Dermis microvascular lymphatic vessel endothelial cell (primary cell): ENCODE measurements around the gene PPP2R3B. TPM values are rescaled to one million over a fixed set of nuclear protein-coding genes. Genes with fewer than 3 reads are reported as not detected.
"Not testable (repeated sequence)": the region's sequence is repeated elsewhere in the genome, so short reads cannot be mapped to it uniquely, and the experiment has no call there.

Experiments
- DNase-seq, 2 donors: peaks; one replicate each; pipeline versions ENCODE4 v3.0.0 to v3.0.0-alpha.2; 2010; ENCODE audit warnings: low read depth in 2 of 2
- total RNA-seq: library from RNA; depleted of rRNA; stranded (reverse); fragments of >200 nt; gene quantifications from 2 replicates; pipeline ENCODE4 v1.2.1, GENCODE V29; 2014

PPP2R3B gene
- total RNA-seq, result 13.4 and 17.4 TPM in 2 replicates

DNA sequence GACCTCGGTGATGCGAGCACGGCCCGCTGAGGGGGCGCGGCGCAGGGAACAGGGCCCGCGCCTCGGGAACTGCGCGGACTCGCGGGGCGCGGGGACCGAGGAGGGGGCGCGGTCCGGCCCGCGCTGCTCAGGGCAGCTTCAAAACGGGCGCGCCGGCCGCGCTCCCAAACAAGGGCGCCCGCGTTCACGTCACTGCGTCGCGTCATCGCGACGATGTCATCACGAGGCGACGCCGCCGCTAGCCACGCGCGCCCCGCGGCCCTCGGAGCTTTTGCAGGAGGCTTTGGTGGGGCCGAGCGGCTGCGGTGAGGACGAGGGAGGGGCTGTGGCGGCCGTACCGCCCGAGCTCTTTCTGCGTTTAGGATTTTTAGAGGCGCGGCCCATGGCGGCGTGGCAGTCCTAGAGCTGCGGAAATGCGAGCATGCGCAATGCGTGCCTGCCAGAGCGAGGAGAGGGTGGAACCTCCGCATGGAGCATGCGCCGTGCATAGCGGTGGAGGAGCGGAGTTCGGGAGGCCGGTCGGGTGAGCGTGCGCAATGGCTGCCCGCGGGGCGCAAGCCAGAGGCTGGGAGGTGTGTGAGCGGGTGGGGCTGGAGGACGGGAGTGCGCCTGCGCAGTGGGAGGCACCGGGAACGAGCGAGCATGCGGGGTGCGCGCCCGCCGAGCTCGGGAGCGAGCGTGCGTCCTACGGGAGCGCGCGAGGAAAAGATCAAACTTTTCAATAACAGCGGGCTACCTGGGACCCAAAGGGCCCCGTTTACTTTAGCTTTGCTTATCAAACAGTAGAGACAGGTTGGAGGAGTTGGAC lies at the start of gene PPP2R3B:
Gene PPP2R3B, minus strand, starts transcription at position 140 of the 808 bp plus-strand sequence. CDS start 216 bp downstream, outside the sequence.
- peak; percentile 97 to 98 for DNase-seq

- DNase-seq, result no peak
Measured at GRCh38 chrX:435536-436122, 48.9 kb upstream of the PPP2R3B start.

DNA sequence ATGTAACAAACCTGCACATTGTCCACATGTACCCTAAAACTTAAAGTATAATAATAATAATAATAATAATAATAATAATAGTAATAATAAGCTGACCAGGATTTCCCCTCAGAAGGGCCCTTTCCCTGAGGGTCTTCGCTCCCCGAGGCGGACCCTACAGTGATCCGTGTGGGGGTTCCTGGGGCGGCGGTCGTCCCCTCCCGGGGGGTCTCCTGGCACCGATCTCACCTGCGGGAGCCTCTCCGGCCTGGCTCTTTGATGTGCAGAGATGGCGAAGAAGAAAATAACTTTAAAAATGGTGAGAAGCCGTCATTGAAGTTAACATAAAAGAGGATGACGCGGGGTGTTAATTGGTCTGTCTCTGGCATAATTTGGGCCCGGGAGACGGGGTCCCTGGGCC lies 48.2 kb upstream of the PPP2R3B start:
- DNase-seq, result no peak

DNA sequence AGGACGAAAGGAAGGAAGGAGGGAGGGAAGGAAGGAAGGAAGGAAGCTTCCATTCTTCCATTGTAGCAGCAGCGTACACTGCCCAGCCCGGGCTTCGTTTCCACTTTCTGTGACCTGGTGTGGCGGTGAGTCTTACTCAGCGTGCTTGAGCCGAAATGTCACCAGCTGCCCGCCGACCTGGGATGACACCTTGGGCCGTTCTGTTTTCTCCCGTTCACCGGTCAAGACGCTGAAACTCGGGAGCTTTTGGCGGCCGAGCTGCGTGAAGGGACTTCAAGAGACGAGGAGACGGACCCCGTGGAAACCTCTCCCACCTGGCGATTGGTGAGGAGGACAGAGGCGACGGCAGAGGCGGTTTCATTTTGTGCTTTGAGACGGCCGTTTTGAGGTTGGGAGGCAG lies 47.1 kb upstream of the PPP2R3B start:
- DNase-seq, result no peak

DNA sequence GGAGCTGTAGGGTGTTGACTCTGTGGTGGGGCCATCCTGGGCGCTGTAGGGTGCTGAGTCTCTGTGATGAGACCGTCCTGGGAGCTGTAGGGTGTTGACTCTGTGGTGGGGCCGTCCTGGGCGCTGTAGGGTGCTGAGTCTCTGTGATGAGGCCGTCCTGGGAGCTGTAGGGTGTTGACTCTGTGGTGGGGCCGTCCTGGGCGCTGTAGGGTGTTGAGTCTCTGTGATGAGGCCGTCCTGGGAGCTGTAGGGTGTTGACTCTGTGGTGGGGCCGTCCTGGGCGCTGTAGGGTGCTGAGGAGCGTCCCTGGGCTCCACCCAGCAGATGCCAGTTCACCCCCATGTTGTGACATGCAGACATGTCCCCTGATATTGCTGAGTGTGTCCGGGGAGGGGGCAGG lies 46.0 kb upstream of the PPP2R3B start:
- DNase-seq, result not testable (repeated sequence)

- no peak for DNase-seq
Measured at GRCh38 chrX:431492-432111, 44.9 kb upstream of the PPP2R3B start.

GRCh38 chrX:431056-431455 lies 44.3 kb upstream of the PPP2R3B start:
- DNase-seq, result no peak

- no peak for DNase-seq
Measured at GRCh38 chrX:429266-429825, 42.6 kb upstream of the PPP2R3B start.

DNA sequence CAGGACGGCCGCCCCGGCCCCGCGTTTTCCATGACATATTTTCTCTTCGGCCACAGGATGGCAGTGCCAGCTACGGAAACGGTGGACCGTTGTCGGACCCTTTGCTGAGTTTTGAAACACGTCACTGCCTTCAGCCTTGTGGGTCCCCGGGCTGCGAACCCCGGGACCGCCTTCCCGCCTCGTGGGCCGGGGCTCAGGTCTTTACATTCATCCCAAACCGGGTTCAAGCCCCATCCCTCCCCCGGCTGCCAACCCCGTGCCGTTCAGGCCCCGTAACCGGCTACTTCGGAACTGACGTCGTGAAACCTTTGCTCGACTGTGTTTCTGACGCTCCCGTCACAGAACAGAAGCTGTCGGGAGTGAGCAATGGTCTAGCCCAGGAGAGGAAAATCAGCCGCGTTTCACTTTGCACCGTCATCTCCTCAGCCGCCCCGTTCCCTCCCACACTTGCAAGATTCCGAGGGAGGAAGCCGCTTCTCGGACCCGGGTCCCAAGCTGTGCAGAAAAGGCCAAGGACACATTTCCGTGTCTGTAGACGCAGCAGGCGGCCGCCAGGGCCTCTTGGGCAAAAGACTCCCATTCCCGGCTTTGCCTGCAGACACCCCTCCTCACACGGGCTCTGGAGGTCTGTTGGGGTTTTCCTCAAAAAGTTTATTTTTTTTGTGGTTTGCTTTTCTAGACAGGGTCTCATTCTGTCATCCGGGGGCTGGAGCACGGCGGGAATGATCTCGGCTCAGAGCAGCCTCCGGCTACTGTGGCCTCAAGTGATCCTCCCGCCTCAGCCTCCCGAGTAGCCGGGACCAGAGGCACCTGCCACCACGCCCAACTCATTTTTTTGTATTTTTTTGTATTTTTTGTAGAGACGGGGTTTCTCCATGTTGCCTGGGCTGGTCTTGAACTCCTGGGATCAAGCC lies 41.4 kb upstream of the PPP2R3B start:
- peak in 1 of 2 donors; percentile 26 for DNase-seq

DNA sequence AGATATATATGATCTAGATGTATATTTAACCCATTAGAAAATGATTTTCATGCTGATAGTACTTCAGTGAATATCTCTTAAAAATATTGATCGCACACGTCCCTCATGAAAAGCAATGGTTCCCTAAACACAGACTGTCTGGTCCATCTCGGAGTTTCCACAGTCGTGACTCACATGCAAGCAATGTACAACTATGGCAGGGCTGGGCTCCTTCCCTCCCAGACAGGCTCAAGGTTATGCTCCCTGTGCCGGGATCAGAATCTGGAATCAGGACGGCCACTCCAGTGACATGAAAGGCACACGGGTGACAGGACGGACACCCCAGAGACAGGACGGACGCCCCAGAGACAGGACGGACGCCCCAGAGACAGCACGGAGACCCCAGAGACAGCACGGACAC lies 40.2 kb upstream of the PPP2R3B start:
- no peak for DNase-seq

DNA sequence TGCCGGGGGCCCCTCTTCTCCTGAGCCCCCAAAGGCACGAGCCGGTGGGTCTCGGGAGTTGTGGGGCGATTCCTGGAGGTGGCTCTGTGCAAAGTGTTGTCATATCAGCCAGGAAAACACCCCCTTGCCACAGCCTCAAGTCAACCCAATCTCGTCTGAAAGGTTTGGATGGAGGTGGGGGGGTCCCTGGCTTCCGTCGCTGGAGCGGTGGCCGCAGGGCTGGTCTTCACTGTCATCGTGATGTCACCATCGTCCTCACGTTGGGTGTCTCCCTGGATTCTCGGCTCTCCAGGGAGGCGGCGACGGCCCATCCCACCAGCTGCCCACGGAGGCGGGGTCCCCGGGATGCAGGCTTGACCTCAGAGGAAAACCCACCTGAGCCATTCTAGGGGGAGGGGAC lies 38.3 kb upstream of the PPP2R3B start:
- no peak for DNase-seq

GRCh38 chrX:421646-422391 lies 35.1 kb upstream of the PPP2R3B start:
- DNase-seq, result no peak

DNA sequence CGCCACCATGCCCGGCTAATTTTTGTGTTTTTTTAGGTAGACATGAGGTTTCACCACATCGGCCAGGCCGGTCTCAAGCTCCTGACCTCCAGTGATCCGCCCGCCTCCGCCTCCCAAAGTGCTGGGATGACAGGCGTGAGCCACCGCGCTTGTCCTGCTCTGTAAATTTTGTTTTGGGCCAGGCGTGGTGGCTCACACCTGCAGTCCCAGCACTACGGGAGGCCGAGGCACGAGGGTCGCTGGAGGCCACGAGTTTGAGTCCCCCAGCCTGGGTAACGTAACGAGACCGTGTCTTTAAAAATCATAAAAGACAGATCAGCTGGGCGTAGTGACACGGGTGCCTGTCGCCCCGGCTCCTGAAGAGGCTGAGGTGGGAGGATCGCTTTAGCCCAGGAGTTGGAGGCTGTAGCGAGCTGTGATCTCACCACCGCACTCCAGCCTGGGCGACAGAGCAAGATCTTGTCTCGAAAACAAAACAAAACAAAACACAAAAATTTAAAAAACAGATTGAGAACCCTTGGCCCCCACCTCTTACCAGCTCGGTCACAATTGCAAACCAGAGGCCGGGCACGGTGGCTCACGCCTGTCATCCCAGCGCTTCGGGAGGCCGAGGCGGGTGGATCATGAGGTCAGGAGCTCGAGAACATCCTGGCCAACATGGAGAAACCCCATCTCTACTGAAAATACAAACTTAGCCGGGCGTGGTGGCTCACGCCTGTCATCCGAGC lies 34.0 kb upstream of the PPP2R3B start:
- no peak for DNase-seq

DNA sequence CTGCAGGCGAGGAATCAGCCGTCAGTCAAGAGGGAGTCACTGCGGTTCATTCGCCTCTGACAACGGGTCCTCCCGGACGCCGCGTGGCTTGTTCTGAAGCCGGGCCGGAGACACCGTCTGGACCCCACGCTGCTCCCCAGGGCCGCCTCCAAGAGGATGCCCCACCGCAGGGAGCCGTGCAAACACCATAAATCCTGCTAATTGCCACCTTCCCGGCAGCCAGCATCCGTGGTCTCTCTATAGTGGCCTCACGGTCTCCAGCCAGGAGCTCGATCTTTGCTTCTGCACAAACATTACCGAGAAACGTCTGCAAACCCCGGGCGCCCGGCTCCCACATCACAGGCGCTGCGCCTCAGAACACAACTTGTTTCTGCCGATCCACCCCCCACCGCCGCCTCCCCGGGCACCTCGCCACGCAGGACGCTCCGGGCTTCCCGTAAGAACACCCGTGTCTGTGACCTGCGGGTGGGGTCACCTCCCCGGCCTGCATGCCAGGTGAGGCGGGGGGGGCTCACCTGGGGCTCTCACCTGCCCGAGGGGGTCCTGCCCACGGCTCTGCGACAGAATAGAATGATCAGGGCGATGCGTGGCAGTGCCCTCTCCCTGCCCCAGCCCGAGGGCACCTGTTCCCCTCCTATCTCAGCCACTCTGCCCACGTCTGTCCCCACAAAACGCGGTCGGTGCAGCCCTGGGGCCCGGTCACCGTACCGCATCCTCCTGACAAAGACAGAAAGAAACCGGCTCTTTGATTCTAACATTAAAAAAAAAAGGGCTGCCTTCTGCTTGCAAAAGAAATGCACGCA lies 32.4 kb upstream of the PPP2R3B start:
- DNase-seq, result no peak

DNA sequence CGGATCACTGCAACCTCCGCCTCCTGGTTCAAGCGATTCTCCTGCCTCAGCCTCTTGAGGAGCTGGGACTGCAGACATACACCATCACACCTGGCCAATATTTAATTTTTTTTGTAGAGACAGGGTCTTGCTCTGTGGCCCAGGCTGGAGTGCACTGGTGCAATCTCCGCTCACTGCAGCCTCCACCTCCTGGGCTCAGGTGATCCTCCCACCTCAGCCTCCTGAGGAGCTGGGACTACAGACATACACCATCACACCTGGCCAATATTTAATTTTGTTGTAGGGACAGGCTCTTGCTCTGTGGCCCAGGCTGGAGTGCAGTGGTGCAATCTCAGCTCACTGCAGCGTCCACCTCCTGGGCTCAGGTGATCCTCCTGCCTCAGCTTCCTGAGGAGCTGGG lies 28.8 kb upstream of the PPP2R3B start:
- DNase-seq, result not testable (repeated sequence)

- peak in 1 of 2 donors; percentile 66 for DNase-seq
Measured at GRCh38 chrX:413322-414201, 26.9 kb upstream of the PPP2R3B start.

GRCh38 chrX:410296-410695 lies 23.6 kb upstream of the PPP2R3B start:
- no peak for DNase-seq

DNA sequence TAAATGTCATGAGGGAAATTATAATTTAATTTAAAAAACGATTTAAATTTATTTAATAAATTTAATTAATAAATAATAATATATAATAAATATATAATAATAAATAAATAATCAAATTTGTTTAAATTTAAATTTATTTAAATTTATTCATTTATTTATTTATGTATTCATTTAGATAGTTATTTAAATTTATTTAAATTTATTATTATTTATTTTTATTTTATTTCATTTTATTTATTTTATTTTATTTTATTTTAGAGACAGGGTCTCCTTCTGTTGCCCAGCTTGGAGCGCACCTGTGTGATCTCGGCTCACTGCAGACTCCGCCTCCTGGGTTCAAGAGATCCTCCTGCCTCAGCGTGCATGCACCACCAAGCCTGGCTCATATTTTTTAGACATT lies 18.4 kb upstream of the PPP2R3B start:
- DNase-seq, result no peak
